Measurements from ENCODE around the gene GTF3C1. TPM values are rescaled to one million over a fixed set of nuclear protein-coding genes. Genes with fewer than 3 reads are reported as not detected.
"Not testable (repeated sequence)": the region's sequence is repeated elsewhere in the genome, so short reads cannot be mapped to it uniquely, and the experiment has no call there.

The GTF3C1 gene
- total RNA-seq, 1 donor from 2014 or later, result 108 TPM

GRCh38 chr16:27447301-27447700 is 102.4 kb downstream of the GTF3C1 start:
- DNase-seq (ENCODE audit: low read depth), result no peak

GRCh38 chr16:27446721-27447120 is 103.0 kb downstream of the GTF3C1 start:
- DNase-seq (ENCODE audit: low read depth), result no peak

- no peak for DNase-seq (ENCODE audit: low read depth)
Observed at GRCh38 chr16:27445502-27446175, 104.1 kb downstream of the GTF3C1 start.

DNA sequence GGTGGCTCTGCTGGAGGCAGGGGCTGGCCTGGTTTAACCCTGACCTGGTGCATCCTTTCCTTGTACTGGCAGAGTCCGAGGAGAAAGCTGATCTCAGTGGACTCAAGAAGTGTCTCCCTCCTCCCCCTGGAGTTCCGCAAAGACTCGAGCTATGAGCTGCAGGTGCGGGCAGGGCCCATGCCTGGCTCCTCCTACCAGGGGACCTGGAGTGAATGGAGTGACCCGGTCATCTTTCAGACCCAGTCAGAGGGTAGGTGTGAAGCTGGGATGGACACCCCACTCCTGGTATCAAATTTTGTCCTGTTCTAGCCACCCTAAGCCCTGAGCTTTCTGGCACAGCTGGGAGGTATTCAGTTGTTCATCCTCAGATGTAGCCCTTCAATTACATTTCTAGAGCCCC is 105.2 kb downstream of the GTF3C1 start:
- DNase-seq (ENCODE audit: low read depth), result no peak

DNA sequence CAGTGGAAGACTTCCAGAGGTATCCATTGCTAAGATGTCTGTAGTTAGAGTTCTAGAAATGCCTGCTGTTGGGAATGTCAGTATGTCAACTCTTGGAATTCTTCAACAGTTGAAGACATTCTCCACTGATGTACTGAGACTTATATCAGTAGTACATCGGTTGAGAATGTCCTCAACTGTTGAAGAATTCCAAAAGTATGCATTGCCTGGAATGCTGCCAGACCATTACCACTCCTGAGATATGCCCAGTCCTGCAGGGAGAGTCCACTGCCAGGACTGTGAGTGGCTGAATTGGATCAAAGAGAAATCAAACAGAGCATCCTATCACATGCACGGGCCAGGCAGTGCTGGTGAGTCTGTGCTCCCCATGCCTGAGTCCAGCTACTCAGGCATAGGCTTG is 105.7 kb downstream of the GTF3C1 start:
- no peak for DNase-seq (ENCODE audit: low read depth)

- no peak for DNase-seq (ENCODE audit: low read depth)
Observed at GRCh38 chr16:27441998-27442397, 107.7 kb downstream of the GTF3C1 start.

GRCh38 chr16:27441276-27441675 is 108.4 kb downstream of the GTF3C1 start:
- DNase-seq (ENCODE audit: low read depth), result no peak

DNA sequence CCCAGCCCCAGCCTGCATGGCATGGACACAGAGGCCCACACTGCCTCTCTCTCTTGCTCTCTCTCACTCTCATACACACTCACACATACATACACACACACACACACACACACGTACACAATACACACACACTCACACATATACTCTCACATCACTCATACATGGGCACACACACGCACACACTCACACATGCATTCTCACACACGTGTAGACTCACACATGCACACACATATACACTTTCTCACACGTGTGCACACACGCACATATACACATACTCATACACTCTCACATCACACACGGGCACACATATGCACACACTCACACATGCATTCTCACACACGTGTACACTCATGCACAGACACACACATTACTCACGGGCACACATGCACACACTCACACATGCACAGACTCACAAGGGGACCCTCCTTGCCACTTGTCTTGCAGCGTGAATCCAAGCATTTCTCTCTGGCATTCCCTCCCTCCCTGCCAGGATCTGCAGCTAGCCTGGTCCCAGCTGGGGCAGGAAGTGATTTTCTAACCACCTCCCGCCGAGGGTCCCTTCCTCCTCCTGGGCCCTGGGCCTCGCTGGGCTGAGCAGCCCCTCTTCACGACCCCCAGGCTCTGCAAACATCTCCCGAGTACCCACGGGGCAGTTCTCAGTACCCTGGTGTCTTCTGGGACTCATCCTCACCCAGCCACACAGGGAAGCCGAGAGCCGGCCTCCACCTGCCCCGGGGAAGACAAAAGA is 110.3 kb downstream of the GTF3C1 start:
- no peak for DNase-seq (ENCODE audit: low read depth)

- DNase-seq (ENCODE audit: low read depth), result no peak
Observed at GRCh38 chr16:27437946-27438345, 111.8 kb downstream of the GTF3C1 start.

DNA sequence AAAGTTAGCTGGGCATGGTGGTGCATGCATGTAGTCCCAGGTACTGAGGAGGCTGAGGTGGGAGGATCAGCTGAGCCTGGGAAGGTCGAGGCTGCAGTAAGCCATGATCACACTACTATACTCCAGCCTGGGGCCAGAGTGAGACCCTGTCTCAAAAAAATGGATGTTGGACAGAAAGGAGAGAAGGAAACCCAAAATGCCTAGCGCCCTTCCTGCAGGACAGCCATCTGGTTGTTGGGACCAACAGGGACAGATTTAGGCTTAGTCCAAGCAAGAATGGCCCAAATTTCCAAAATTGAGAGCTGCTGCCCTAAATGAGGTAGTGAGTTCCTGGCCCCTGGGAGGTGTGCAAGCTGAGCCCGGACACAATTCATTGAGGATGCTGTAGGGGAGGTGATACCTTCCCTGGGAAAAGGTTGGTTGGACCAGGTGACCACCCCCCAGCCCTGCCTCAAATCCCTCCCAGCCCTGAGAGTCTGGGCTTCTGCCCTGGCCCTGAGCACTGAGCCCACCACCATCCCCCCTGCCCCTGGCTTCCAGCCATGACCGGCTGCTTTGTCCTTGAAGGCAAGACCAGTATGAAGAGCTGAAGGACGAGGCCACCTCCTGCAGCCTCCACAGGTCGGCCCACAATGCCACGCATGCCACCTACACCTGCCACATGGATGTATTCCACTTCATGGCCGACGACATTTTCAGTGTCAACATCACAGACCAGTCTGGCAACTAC is 112.6 kb downstream of the GTF3C1 start:
- no peak for DNase-seq (ENCODE audit: low read depth)

GRCh38 chr16:27436065-27436464 is 113.6 kb downstream of the GTF3C1 start:
- DNase-seq (ENCODE audit: low read depth), result no peak

DNA sequence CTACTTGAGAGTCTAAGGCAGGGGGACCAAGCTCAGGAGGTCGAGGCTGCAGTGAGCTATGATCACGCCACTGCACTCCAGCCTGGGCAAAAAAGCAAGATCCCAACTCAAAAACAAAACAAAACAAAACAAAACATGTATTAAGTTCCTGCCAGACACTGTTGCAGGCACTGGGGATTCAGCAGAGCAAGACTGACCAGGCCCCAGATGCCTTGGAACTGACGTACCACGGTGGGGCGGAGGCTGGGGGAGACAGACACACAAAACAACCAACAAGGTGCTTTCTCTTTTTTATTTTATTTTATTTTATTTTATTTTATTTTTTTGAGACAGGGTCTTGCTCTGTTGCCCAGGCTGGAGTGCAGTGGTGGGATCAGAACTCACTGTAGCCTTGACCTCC is 114.6 kb downstream of the GTF3C1 start:
- not testable (repeated sequence) for DNase-seq (ENCODE audit: low read depth)

GRCh38 chr16:27434141-27435051 is 115.3 kb downstream of the GTF3C1 start:
- no peak for DNase-seq (ENCODE audit: low read depth)

- no peak for DNase-seq (ENCODE audit: low read depth)
Observed at GRCh38 chr16:27433636-27434035, 116.1 kb downstream of the GTF3C1 start.

DNA sequence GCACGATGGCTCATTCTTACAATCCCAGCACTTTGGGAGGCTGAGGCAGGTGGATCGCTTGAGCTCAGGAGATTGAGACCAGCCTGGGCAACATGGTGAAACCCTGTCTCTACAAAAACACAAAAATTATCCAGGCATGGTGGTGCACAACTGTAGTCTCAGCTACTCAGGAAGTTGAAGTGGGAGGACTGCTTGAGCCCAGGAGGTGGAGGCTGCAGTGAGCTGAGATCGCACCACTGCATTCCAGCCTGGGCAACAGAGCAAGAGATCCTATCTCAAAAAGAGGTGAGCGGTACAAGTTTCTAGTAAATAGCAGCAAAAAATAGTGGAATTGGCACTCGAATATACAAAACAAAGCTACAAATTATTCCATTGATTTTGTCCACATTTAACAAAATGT is 116.5 kb downstream of the GTF3C1 start:
- not testable (repeated sequence) for DNase-seq (ENCODE audit: low read depth)

DNA sequence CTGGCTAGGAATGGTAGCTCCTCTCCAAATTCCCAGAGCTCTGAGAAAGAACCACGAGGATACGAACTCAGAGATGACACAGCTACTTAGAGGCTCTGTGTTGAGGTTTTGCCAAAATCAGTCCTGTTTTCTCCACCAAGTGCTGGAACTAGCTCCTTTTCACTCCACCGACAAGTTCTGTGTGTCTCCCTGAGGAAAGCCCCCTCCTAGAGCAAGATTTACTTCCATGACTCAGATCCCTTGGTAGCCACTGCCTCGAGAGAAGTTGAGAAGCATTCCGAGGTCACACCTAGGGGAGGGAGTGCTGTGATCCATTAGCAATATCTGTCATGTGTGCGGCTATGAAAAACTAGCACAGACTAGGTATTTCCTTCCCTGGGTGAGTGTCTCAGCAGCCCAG is 117.2 kb downstream of the GTF3C1 start:
- DNase-seq (ENCODE audit: low read depth), result peak; percentile 47

GRCh38 chr16:27431773-27432532 is 117.8 kb downstream of the GTF3C1 start:
- DNase-seq (ENCODE audit: low read depth), result no peak

GRCh38 chr16:27430923-27431484 is 118.7 kb downstream of the GTF3C1 start:
- DNase-seq (ENCODE audit: low read depth), result peak; percentile 71

DNA sequence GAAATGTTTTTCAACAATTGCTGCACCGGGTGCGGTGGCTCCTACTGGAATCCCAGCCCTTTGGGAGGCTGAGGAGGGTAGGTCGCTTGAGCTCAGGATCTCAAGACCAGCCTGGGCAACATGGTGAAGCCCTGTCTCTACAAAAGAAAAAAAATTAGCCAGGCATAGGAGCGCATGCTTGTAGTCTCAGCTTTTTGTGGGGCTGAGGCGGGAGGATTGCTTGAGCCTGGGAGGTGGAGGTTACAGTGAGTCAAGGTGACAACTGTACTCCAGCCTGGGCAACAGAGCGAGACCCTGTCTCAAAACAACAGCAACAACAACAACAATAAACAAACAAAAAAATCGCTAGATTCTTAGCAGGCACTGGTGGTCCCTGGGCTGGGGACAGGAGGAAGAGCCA is 119.2 kb downstream of the GTF3C1 start:
- DNase-seq (ENCODE audit: low read depth), result no peak

DNA sequence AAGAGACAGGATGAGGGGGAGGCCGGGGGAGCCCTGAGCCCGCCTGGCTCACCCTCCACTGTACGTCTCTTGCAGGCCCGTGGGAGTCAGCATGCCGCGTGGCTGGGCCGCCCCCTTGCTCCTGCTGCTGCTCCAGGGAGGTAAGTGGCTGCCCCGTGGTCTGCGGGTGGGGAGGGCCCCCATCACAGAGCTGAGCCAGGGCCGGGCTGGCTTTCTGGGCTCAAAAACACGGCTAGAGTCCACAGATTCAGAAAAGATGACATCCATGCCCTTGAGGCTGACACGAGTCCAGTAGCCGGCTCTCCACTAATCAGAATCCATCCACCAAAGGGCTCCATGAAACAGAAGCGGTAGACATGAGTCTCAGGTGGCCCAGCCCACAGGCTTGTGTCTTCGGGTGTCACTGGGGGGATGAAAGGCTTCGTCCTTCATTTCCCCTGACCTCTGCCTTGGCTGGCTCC is 119.7 kb downstream of the GTF3C1 start:
- no peak for DNase-seq (ENCODE audit: low read depth)

All from myocyte (in vitro differentiated cells).